Measurements from ENCODE around the gene PCCA.
A peak's percentile ranks its signal among the peaks of the same experiment; 100 is the strongest.

- TF ChIP-seq MYC (IDR thresholded peaks at IDR 0.05; ENCODE audit: low read depth, low read length): no peak
- TF ChIP-seq CTCF (IDR thresholded peaks at IDR 0.05; ENCODE audit: extremely low read depth in 1 of 2, insufficient read depth in 1 of 2, low read depth in 1 of 2, low read length in 2 of 2): no peak
- no peak for TF ChIP-seq MAX (IDR thresholded peaks at IDR 0.05; ENCODE audit: insufficient read depth, insufficient read length)
- TF ChIP-seq FOS (IDR thresholded peaks at IDR 0.05; ENCODE audit: borderline replicate concordance, insufficient read depth, low read length): peak; percentile 88
- TF ChIP-seq EZH2 (IDR thresholded peaks at IDR 0.05; ENCODE audit: borderline replicate concordance, low read depth, low read length, severe bottlenecking): no peak
- no peak for TF ChIP-seq POLR2A (IDR thresholded peaks at IDR 0.05; ENCODE audit: low read depth, low read length)
- peak; percentile 46 for TF ChIP-seq POLR2AphosphoS5 (IDR thresholded peaks at IDR 0.05; ENCODE audit: insufficient read depth, low read depth, low read length)
- no peak for TF ChIP-seq GATA2 (IDR thresholded peaks at IDR 0.05; ENCODE audit: insufficient read depth, insufficient read length, low read depth, low read length)
Measured at GRCh38 chr13:100100115-100100879, 11.4 kb downstream of the PCCA start.
